ENCODE measurements around the gene ELOB.
A peak's percentile ranks its signal among the peaks of the same experiment; 100 is the strongest.

The ELOB gene

GRCh38 chr16:2779978-2780898 lies 3.2 kb upstream of the ELOB start:
- no peak for DNase-seq

- DNase-seq = no peak
Observed at GRCh38 chr16:2779151-2779920, 2.3 kb upstream of the ELOB start.

- DNase-seq = no peak
Observed at GRCh38 chr16:2778630-2778958, 1.5 kb upstream of the ELOB start.

GRCh38 chr16:2777903-2778629 lies 986 bp upstream of the ELOB start:
- no peak for DNase-seq

GRCh38 chr16:2776500-2777139 lies 460 bp downstream of the ELOB start:
- DNase-seq = no peak

GRCh38 chr16:2775765-2776499 lies 1.1 kb downstream of the ELOB start:
- DNase-seq = no peak

GRCh38 chr16:2775131-2775716 lies 1.9 kb downstream of the ELOB start:
- DNase-seq = no peak

- peak; percentile 80 for DNase-seq
Observed at GRCh38 chr16:2774161-2774891, 2.8 kb downstream of the ELOB start.

- DNase-seq = no peak
Observed at GRCh38 chr16:2773188-2773968, 3.7 kb downstream of the ELOB start.

GRCh38 chr16:2771496-2772402 lies 5.3 kb downstream of the ELOB start:
- DNase-seq = no peak

- DNase-seq = no peak
Observed at GRCh38 chr16:2770057-2770951, 6.8 kb downstream of the ELOB start.

- no peak for DNase-seq
Observed at GRCh38 chr16:2769675-2770056, 7.4 kb downstream of the ELOB start.

- DNase-seq = no peak
Observed at GRCh38 chr16:2769100-2769529, 8.0 kb downstream of the ELOB start.

- no peak for DNase-seq
Observed at GRCh38 chr16:2768403-2769089, 8.5 kb downstream of the ELOB start.

GRCh38 chr16:2767891-2768290 lies 9.2 kb downstream of the ELOB start:
- DNase-seq = no peak

GRCh38 chr16:2767140-2767731 lies 9.8 kb downstream of the ELOB start:
- DNase-seq = no peak
